ENCODE results near the gene FIGLA. TPM values are rescaled to one million over a fixed set of nuclear protein-coding genes. Genes with fewer than 3 reads are reported as not detected.

Gene FIGLA
- total and polyA plus RNA-seq, 10 donors = 0.14 to 0.39 TPM; not detected in 8

- Histone ChIP-seq H3K36me3 (no peaks in the 10 kb centered on the region), H3K4me3 (no peak overlapping the region), H3K9me3 (peaks cover 0 to 8% (median 6%) of the 10 kb centered on the region in 8 donors), H3K27me3 (replicated peaks in 1 of 7) (peaks cover 0 to 24% (median 0%) of the 10 kb centered on the region in 7 donors), H3K4me1 (peaks cover 0 to 7% (median 0%) of the 10 kb centered on the region in 6 donors), H3K27ac (no peak overlapping the region)
- intact Hi-C loops (cut with DNase I; ENCODE audit: low total_unique reads) = no loop called here
- no peak for TF ChIP-seq POLR2AphosphoS5 (IDR thresholded peaks at IDR 0.05)
- TF ChIP-seq, protein P1, sequence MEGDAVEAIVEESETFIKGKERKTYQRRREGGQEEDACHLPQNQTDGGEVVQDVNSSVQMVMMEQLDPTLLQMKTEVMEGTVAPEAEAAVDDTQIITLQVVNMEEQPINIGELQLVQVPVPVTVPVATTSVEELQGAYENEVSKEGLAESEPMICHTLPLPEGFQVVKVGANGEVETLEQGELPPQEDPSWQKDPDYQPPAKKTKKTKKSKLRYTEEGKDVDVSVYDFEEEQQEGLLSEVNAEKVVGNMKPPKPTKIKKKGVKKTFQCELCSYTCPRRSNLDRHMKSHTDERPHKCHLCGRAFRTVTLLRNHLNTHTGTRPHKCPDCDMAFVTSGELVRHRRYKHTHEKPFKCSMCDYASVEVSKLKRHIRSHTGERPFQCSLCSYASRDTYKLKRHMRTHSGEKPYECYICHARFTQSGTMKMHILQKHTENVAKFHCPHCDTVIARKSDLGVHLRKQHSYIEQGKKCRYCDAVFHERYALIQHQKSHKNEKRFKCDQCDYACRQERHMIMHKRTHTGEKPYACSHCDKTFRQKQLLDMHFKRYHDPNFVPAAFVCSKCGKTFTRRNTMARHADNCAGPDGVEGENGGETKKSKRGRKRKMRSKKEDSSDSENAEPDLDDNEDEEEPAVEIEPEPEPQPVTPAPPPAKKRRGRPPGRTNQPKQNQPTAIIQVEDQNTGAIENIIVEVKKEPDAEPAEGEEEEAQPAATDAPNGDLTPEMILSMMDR (IDR thresholded peaks at IDR 0.05 in 8 of 11, conservative IDR thresholded peaks at IDR 0.05 in 3 of 11) = no peak
- no peak for TF ChIP-seq POLR2A (IDR thresholded peaks at IDR 0.05)
- WGBS, 5 donors = 52 to 66% (median 63%) methylated on average over 2 of the region's 2 CpGs
- no peak for DNase-seq
These were observed 55.4 kb downstream of the FIGLA start for GRCh38 chr2:70735071-70735470.

DNA sequence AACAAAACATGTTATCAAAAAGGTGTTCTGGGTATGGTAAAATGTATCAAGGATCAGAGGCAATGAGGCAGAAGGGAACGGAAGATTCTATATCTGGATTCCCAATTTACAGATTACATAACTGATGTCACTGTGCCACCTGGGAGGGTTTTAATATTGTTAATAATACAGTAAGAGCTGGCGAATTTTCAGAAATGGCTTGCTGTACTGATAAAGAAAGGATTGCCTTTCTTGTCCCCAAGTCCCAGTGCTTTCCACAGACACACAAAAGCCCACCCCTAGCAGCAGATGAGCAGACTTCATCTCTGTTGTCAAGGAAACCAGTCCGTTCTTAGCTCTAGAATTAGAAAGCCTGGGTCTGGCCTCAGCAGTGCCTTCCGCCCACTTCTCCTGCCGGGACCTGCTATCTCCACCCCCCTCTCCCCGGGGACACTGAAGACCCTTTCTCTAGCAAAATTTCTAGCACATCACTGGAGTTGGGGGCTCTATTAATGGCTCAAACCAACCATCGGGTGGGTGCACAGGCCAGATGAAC is 56.7 kb downstream of the FIGLA start:
- Histone ChIP-seq H3K4me3 (no peak overlapping the region), H3K27me3 (replicated peaks in 1 of 7) (peaks cover 0 to 24% (median 0%) of the 10 kb centered on the region in 7 donors), H3K4me1 (peaks cover 0 to 7% (median 0%) of the 10 kb centered on the region in 6 donors), H3K27ac (no peak overlapping the region), H3K9me3 (no peaks in the 10 kb centered on the region), H3K36me3 (no peaks in the 10 kb centered on the region)
- DNase-seq = no peak
- WGBS, 5 donors = 58 to 64% (median 61%) methylated on average over 7 of the region's 7 CpGs
- intact Hi-C loops (cut with DNase I; ENCODE audit: low total_unique reads) = no loop called here
- no peak for TF ChIP-seq POLR2A (IDR thresholded peaks at IDR 0.05)
- no peak for TF ChIP-seq POLR2AphosphoS5 (IDR thresholded peaks at IDR 0.05)
- TF ChIP-seq, protein P1 (IDR thresholded peaks at IDR 0.05 in 8 of 11, conservative IDR thresholded peaks at IDR 0.05 in 3 of 11) = no peak

DNA sequence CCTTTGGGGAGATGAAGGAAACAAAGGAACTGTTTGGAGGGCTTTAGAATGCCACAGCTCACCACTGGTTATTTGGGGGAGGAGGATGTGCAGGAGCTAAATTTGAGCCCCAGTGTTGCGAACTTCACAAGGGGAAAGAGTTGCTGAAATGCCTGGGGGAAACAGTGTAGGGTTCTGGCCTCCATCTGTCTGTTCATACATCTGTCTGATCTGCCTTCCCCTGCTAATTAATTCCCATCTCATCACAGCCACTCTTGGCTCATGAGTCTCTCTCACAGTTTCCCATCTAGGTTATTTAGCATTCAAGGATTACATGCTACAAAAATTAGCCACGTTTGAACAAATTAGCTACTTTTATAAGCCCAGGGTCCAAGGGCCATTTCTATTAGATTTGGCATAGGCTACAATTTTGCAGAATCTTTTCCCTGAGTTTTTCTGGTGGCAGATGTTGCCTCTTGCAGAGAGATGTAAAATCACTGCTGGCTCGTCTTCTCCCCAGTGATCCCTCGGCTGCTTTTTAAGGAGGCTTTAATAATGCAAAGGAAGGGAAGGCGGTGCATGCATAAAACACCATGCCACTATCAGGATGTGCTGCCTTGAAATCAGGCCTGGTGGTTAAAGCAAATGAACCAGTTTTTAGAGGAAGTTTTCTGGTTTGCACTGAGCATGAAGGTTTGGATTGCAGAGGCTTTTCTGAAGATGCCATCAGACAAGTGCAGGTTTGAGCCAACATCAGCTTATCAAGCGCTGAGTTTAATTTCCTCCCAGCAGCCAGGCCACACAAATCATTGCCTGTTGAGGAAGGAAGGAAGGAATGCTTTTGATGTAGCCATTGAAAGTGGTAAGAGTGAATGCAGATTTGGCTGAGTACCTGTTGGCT is 57.4 kb downstream of the FIGLA start:
- no peaks in the 10 kb centered on the region for H3K36me3 ChIP-seq
- DNase-seq = no peak
- 60 to 70% (median 64%) methylated on average over 6 of the region's 6 CpGs for WGBS, 5 donors
- H3K4me3 ChIP-seq = no peak overlapping the region
- peaks cover 0 to 24% (median 0%) of the 10 kb centered on the region in 7 donors for H3K27me3 ChIP-seq (replicated peaks in 1 of 7)
- no peaks in the 10 kb centered on the region for H3K9me3 ChIP-seq
- intact Hi-C loops (cut with DNase I; ENCODE audit: low total_unique reads) = no loop called here
- TF ChIP-seq POLR2A (IDR thresholded peaks at IDR 0.05) = no peak
- TF ChIP-seq POLR2AphosphoS5 (IDR thresholded peaks at IDR 0.05) = no peak
- TF ChIP-seq, protein P1 (IDR thresholded peaks at IDR 0.05 in 8 of 11, conservative IDR thresholded peaks at IDR 0.05 in 3 of 11) = no peak
- no peak overlapping the region for H3K27ac ChIP-seq
- peaks cover 0 to 7% (median 0%) of the 10 kb centered on the region in 6 donors for H3K4me1 ChIP-seq

- TF ChIP-seq, protein P1 (IDR thresholded peaks at IDR 0.05 in 8 of 11, conservative IDR thresholded peaks at IDR 0.05 in 3 of 11) = no peak
- TF ChIP-seq POLR2A (IDR thresholded peaks at IDR 0.05) = no peak
- no peak for TF ChIP-seq POLR2AphosphoS5 (IDR thresholded peaks at IDR 0.05)
- intact Hi-C loops (cut with DNase I; ENCODE audit: low total_unique reads) = no loop called here
- Histone ChIP-seq H3K9me3 (no peaks in the 10 kb centered on the region), H3K4me1 (peaks cover 0 to 7% (median 0%) of the 10 kb centered on the region in 6 donors), H3K36me3 (no peaks in the 10 kb centered on the region), H3K27ac (no peak overlapping the region), H3K27me3 (replicated peaks in 1 of 7) (peaks cover 0 to 15% (median 0%) of the 10 kb centered on the region in 7 donors), H3K4me3 (no peak overlapping the region)
- WGBS, 5 donors = 74 to 94% (median 91%) methylated on average over 2 of the region's 2 CpGs
- DNase-seq = no peak
These were observed 59.7 kb downstream of the FIGLA start for GRCh38 chr2:70730730-70731129.
